Mesothelial cell of epicardium (in vitro differentiated cells): Measurements from ENCODE around the gene GSTT4. TPM values are rescaled to one million over a fixed set of nuclear protein-coding genes. Genes with fewer than 3 reads are reported as not detected.
"Not testable (repeated sequence)": the region's sequence is repeated elsewhere in the genome, so short reads cannot be mapped to it uniquely, and the experiment has no call there.

Source experiments
- DNase-seq, 2 experiments: peaks; one replicate each; pipeline ENCODE4 v3.0.0; 2021; ENCODE audit warnings: low spot score in 2 of 2; ENCODE audit not compliant: unreplicated experiment in 2 of 2
- H3K27ac Mint-ChIP-seq: 2 replicates; pipeline ENCODE4 v1.8.0; 2021; ENCODE audit warnings: mixed read lengths
- H3K27me3 Mint-ChIP-seq: 2 replicates; pipeline ENCODE4 v1.8.0; 2021; ENCODE audit warnings: low read depth, mixed read lengths
- H3K36me3 Mint-ChIP-seq: 2 replicates; pipeline ENCODE4 v1.8.0; 2021; ENCODE audit warnings: mixed read lengths
- H3K4me1 Mint-ChIP-seq: 2 replicates; pipeline ENCODE4 v1.8.0; 2021; ENCODE audit warnings: mixed read lengths
- H3K4me3 Mint-ChIP-seq: 2 replicates; pipeline ENCODE4 v1.8.0; 2021; ENCODE audit warnings: mild to moderate bottlenecking, moderate library complexity, mixed read lengths
- H3K9me3 Mint-ChIP-seq: 2 replicates; pipeline ENCODE4 v1.8.0; 2021; ENCODE audit warnings: mixed read lengths
- CTCF ChIP-seq: fragments of 200-600 bp; sonication (generic); IDR thresholded peaks from one replicate; pipeline ENCODE4 v1.5.0; 2021; ENCODE audit warnings: antibody characterized with exemption; ENCODE audit not compliant: unreplicated experiment
- total RNA-seq: library from RNA; stranded (reverse); gene quantifications from 3 replicates; pipeline ENCODE4 v1.2.1, GENCODE V29; 2021

Gene GSTT4
- total RNA-seq, 1 donor from 2014 or later: not detected

- Mint-ChIP-seq H3K4me1 (peaks cover 4% of the 10 kb centered on the region), H3K9me3 (no peaks in the 10 kb centered on the region), H3K27me3 (no peaks in the 10 kb centered on the region), H3K27ac (no peak overlapping the region), H3K36me3 (no peaks in the 10 kb centered on the region), H3K4me3 (no peak overlapping the region)
- DNase-seq: no peak
- no peak for TF ChIP-seq CTCF
These were observed 1.1 kb upstream of the GSTT4 start for GRCh38 chr22:24006207-24006913.

- Mint-ChIP-seq H3K27ac (no peak overlapping the region), H3K27me3 (no peaks in the 10 kb centered on the region), H3K4me1 (no peaks in the 10 kb centered on the region), H3K36me3 (no peaks in the 10 kb centered on the region), H3K4me3 (no peak overlapping the region), H3K9me3 (no peaks in the 10 kb centered on the region)
- no peak for DNase-seq
- TF ChIP-seq CTCF: no peak
These were observed 1.4 kb downstream of the GSTT4 start for GRCh38 chr22:24003887-24004286.

GRCh38 chr22:24002851-24003250 is 2.4 kb downstream of the GSTT4 start:
- no peaks in the 10 kb centered on the region for H3K4me1 Mint-ChIP-seq
- H3K9me3 Mint-ChIP-seq: no peaks in the 10 kb centered on the region
- no peak overlapping the region for H3K27ac Mint-ChIP-seq
- no peak overlapping the region for H3K4me3 Mint-ChIP-seq
- DNase-seq: no peak
- no peaks in the 10 kb centered on the region for H3K27me3 Mint-ChIP-seq
- H3K36me3 Mint-ChIP-seq: no peaks in the 10 kb centered on the region
- no peak for TF ChIP-seq CTCF

- H3K9me3 Mint-ChIP-seq: no peaks in the 10 kb centered on the region
- H3K27ac Mint-ChIP-seq: no peak overlapping the region
These were observed 3.0 kb downstream of the GSTT4 start for GRCh38 chr22:24002272-24002671.

GRCh38 chr22:24001314-24001713 is 3.9 kb downstream of the GSTT4 start:
- H3K27ac Mint-ChIP-seq: no peak overlapping the region
- no peak for DNase-seq
- H3K4me3 Mint-ChIP-seq: no peak overlapping the region

More at GRCh38 chr22:24002272-24002671, 3.0 kb downstream of the GSTT4 start:
- no peak for TF ChIP-seq CTCF
- Mint-ChIP-seq H3K4me3 (no peak overlapping the region), H3K27me3 (no peaks in the 10 kb centered on the region), H3K4me1 (no peaks in the 10 kb centered on the region), H3K36me3 (no peaks in the 10 kb centered on the region)
- DNase-seq: no peak

GRCh38 chr22:23999779-24000178 is 5.5 kb downstream of the GSTT4 start:
- not testable (repeated sequence) for H3K36me3 Mint-ChIP-seq, DNase-seq, H3K27ac Mint-ChIP-seq, H3K27me3 Mint-ChIP-seq, H3K4me3 Mint-ChIP-seq, H3K9me3 Mint-ChIP-seq, H3K4me1 Mint-ChIP-seq

More at GRCh38 chr22:24001314-24001713, 3.9 kb downstream of the GSTT4 start:
- Mint-ChIP-seq H3K36me3 (no peaks in the 10 kb centered on the region), H3K27me3 (peaks cover 2% of the 10 kb centered on the region), H3K9me3 (no peaks in the 10 kb centered on the region), H3K4me1 (no peaks in the 10 kb centered on the region)
- TF ChIP-seq CTCF: no peak
